GM18517 (cell line): Measurements from ENCODE around the gene ANKZF1.
A peak's percentile ranks its signal among the peaks of the same experiment; 100 is the strongest.
"Not testable (repeated sequence)": the region's sequence is repeated elsewhere in the genome, so short reads cannot be mapped to it uniquely, and the experiment has no call there.

Experiments
- ATAC-seq: cut with Tn5 transposase; IDR thresholded peaks from one replicate; pipeline ENCODE4 v1.9.1; 2021; ENCODE audit warnings: mild to moderate bottlenecking, moderate library complexity; ENCODE audit not compliant: unreplicated experiment

The ANKZF1 gene, protein sequence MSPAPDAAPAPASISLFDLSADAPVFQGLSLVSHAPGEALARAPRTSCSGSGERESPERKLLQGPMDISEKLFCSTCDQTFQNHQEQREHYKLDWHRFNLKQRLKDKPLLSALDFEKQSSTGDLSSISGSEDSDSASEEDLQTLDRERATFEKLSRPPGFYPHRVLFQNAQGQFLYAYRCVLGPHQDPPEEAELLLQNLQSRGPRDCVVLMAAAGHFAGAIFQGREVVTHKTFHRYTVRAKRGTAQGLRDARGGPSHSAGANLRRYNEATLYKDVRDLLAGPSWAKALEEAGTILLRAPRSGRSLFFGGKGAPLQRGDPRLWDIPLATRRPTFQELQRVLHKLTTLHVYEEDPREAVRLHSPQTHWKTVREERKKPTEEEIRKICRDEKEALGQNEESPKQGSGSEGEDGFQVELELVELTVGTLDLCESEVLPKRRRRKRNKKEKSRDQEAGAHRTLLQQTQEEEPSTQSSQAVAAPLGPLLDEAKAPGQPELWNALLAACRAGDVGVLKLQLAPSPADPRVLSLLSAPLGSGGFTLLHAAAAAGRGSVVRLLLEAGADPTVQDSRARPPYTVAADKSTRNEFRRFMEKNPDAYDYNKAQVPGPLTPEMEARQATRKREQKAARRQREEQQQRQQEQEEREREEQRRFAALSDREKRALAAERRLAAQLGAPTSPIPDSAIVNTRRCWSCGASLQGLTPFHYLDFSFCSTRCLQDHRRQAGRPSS

GRCh38 chr2:219229305-219230058, at the start of gene ANKZF1, which contains the start of gene ATG9A:
Gene ANKZF1, plus strand, starts transcription at chr2:219229806. Its CDS starts 452 bp downstream, at chr2:219230258.
Gene ATG9A, minus strand, starts transcription at chr2:219229636. Its CDS starts 1,612 bp downstream, at chr2:219228024.
- peak; percentile 93 for ATAC-seq

- ATAC-seq: no peak
These were observed 48.6 kb upstream of the ANKZF1 start for GRCh38 chr2:219180961-219181360.

- no peak for ATAC-seq
These were observed 48.1 kb upstream of the ANKZF1 start for GRCh38 chr2:219181531-219181930.

GRCh38 chr2:219182331-219183150, 47.1 kb upstream of the ANKZF1 start:
- ATAC-seq: no peak

DNA sequence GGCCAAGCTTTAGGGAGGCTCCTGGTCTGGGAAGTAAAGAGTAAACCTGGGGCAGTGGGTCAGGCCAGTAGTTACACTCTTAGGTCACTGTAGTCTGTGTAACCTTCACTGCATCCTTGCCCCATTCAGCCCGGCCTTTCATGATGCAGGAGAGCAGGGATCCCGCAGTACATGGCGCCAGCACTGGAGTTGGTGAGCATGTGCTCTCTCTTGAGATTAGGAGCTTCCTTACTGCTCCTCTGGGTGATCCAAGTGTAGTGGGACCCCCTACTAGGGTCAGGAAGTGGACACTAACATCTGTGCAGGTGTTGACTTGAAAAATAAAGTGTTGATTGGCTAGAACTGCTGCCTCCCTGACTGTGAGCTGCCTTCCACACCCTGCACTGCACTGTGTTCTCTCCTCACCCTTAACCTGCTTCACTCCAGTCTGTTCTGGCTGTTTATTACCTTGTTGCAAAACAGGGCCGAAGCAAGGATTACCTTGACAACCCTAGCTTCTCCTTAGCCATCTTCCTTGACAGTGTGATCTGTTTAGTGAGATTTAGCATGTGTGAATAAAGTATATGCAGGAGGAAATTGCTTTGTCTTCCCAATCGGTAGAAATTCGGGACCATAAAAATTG, 46.3 kb upstream of the ANKZF1 start:
- no peak for ATAC-seq

DNA sequence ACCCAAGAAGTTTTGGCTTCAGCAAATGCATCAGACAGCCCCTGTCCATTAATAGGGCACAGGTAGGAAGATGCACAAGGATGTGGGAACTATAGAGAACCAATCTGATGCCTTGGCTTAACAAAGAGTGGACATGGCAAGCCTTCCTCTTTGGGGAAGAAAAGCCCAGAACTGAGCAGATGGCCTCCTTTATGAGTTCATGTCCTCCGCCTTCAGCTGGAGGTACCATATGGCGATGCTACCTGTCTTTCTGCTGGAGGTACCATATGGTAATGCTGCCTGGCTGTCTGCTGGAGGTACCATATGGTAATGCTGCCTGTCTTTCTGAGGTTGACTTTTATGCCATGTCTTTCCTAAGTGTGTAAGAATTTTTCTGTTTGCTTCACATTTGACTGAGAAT, 45.5 kb upstream of the ANKZF1 start:
- ATAC-seq: no peak

DNA sequence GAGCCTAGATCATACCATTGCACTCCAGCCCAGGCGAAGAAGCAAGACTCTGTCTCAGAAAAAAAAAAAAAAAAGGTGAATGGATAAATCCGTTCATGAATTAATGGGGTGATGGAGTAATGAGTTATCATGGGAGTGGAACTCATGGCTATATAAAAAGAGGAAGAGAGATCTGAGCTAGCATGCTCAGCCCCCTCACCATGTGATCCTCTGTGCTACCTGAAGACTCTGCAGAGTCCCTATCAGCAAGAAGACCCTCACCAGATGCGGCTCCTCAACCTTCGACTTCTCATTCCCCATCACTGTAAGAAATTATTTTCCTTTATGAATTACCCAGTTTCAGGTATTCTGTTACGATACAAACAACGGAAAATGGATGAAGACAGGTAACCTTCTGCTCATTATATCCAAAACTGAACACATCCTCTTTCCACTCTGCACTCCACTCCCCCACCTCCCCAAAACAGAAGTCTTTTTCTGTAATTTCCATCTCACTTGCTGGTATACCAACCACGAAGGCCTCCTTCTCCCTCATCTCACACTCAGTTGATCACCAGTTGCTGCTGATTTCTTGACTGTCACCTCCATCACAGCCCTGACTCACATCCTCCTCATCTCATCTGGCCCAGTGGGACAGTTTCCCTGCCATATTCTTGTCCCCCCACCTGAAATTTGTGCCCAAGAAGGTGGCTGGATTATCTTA, 42.7 kb upstream of the ANKZF1 start:
- ATAC-seq: no peak

GRCh38 chr2:219197388-219197787, 32.2 kb upstream of the ANKZF1 start:
- ATAC-seq: no peak

DNA sequence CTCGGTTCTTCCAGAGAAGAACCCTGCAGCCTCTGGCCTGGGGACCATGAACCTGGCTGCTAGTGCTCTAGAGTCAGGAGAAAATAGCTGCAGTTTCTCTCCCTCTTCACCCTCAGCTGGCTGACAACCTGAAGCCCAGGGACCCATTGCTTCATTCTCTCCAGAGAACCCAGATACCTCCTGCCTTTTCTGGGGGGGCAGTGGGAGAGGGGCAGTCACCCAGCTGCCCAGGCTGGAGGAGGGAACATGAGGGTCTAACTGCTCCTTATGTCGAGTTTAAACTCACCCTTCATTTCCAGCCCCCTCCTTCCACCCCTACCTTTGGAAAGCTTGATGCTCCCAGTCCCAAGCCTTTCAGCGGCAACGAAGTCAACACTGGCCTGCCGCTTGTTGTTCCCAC, 30.6 kb upstream of the ANKZF1 start:
- no peak for ATAC-seq

DNA sequence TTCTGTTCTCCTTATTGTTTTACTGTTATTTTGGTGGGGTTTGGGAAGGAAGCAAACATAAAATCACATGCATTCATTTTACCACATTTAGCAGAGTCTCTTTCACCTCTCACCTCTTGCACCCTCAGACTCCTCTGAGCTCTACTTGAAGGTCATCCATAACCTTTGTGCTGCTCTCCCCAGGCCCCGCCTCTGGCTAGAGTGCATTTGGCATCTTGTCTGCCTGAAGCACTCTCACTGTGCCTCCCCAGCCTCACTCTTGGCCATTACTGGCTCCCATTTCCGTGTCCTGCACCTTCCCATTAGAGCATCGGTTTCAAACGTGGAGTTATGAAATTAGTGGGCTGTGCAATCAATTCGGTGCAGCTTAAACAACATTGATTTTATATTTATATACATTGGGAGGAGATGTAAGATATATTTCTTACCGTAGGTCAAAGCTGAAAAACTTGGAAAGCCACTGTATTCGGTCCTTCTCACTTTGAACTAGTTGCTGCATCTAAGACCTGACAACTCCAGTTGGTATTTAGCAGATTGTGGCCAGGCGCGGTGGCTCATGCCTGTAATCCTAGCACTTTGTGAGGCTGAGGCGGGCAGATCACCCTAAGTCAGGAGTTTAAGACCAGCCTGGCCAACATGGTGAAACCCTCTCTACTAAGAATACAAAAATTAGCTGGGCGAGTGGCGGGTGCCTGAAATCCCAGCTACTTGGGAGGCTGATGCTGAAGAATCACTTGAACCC, 30.0 kb upstream of the ANKZF1 start:
- no peak for ATAC-seq

GRCh38 chr2:219200502-219201326, 28.9 kb upstream of the ANKZF1 start:
- ATAC-seq: not testable (repeated sequence)

DNA sequence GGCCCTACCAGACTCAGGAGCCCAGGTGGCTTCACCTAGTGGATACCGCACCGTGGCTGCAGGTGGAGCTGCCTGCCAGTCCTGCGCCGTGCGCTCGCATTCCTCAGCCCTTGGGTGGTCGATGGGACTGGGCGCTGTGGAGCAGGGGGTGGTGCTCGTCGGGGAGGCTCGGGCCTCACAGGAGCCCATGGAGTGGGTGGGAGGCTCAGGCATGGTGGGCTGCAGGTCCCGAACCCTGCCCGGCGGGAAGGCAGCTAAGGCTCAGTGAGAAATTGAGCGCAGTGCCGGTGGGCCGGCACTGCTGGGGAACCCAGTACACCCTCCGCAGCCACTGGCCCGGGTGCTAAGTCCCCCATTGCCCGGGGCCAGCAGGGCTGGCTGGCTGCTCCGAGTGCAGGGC, 28.3 kb upstream of the ANKZF1 start:
- not testable (repeated sequence) for ATAC-seq

DNA sequence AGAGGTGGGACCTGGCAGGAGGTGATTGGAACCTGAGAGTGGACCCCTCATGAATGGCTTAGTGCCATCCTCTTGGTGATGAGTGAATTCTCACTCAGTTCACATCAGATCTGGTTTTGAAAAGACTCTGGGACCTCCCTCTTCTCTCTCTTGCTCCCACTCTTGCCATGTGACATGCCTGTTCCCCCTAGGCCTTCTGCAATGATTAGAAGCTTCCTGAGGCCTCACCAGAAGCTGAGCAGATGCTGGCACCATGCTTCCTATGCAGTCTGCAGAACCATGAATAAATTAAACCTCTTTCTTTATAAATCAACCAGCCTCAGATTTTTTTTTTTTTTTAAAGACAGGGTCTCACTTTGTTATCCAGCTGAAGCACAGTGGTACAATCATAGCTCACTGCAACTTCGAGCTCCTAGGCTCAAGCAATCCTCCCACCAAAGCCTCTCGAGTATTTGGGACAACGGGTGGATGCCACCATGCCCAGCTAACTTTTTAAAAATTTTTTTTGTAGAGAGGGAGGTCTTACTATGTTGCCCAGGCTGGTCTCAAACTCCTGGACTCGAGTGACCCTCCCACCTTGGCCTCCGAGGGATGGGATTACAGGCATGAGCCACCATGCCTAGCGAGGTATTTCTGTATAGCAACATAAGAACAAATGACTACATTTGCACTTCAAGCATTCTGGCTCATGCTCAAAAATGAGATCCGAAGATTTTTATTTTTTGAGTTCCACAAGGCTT, 25.0 kb upstream of the ANKZF1 start:
- ATAC-seq: no peak

- ATAC-seq: no peak
These were observed 24.5 kb upstream of the ANKZF1 start for GRCh38 chr2:219205165-219205538.

DNA sequence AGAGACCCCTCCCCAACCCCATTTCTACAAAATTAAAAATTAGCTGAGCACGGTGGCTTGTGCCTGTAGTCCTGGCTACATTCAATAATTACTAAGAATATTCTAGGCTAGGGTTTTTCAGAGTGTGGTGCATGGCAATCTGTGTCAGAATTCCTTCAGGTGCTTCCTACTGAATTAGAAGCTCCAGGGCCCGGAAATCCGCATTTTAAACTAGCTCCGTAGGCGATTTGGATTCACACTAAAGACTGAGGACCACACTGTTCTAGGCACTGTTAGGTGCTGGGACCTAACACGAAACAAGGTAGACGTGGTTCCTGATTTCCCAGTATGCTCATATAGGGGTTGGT, 23.7 kb upstream of the ANKZF1 start:
- ATAC-seq: no peak

DNA sequence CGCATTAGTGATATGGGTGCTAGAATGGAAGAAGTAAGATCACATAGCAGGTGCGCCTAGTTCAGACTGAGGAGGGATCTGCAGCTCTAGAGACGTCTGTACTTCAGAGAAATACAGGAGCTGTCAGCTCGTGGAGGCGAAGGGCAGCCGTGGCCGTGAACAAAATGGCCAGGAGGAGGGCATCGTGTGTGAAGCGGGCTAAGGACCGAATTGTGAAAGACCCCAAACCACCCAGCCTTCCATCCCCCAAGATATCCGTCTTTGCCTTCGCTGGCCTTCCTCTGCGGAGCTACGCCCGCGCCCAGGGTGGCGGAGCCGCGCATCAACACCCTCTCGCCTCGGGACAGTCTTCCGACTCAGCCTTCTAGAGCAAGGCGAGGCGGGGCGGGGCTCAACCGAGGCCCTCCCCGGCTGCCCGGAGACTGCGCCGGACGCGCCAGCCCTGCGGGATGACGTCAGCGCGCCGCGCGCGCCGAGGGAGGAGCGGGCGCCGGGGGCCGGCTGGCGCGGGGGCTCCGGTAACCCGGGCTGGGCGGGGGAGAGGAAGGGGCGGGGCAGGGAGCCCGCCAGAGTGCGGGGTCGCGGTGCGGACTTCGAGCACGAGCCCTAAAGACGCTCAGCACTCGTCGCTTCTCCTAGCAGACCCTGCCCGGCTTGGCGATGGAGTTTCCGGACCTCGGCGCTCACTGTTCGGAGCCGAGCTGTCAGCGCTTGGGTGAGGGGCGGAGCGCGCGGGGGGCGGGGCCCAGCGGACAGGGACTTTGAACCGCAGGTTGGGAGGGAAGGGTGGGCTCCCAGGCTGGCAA, 23.1 kb upstream of the ANKZF1 start, which contains the start of gene ZFAND2B:
ZFAND2B (plus strand) TSS at position 455 of the 806 bp plus-strand sequence; CDS start at position 661, 206 bp downstream.
- ATAC-seq: peak; percentile 89
